Mesenchymal stem cell (in vitro differentiated cells and primary cell): ENCODE results near the gene NAP1L4.

ENCODE experiments used
- DNase-seq: peaks from one replicate; pipeline ENCODE4 v3.0.0-alpha.2; 2013
- H2AFZ ChIP-seq: one replicate; pipeline ENCODE4 v1.6.1; 2013; ENCODE audit warnings: low read depth, mild to moderate bottlenecking, control low read depth, inconsistent platforms, low read length, moderate library complexity
- H2AK5ac ChIP-seq: 2 replicates; pipeline ENCODE4 v1.6.1; 2013; ENCODE audit warnings: low read length, moderate library complexity, mild to moderate bottlenecking, inconsistent platforms; ENCODE audit not compliant: severe bottlenecking
- H2BK120ac ChIP-seq: one replicate; pipeline ENCODE4 v1.6.1; 2013; ENCODE audit warnings: low read depth, mild to moderate bottlenecking, inconsistent platforms, low read length, moderate library complexity
- H2BK12ac ChIP-seq, 2 experiments: one replicate each; pipeline ENCODE4 v1.6.1; 2013; ENCODE audit warnings: inconsistent platforms in 2 of 2, low read length in 2 of 2, mild to moderate bottlenecking in 2 of 2, moderate library complexity in 2 of 2, control low read depth in 1 of 2
- H2BK15ac ChIP-seq: one replicate; pipeline ENCODE4 v1.6.1; 2013; ENCODE audit warnings: mild to moderate bottlenecking, low read depth, inconsistent platforms; ENCODE audit not compliant: poor library complexity, severe bottlenecking
- H2BK5ac ChIP-seq: 2 replicates; pipeline ENCODE4 v1.6.1; 2013; ENCODE audit warnings: low read depth, mild to moderate bottlenecking, low read length, control low read depth, inconsistent platforms; ENCODE audit not compliant: poor library complexity, severe bottlenecking
- H3K14ac ChIP-seq, 2 experiments: one replicate each; pipeline ENCODE4 v1.6.1; 2013; ENCODE audit warnings: inconsistent platforms in 2 of 2, low read length in 2 of 2, control low read depth in 1 of 2, mild to moderate bottlenecking in 1 of 2, moderate library complexity in 1 of 2
- H3K18ac ChIP-seq, 2 experiments: one replicate each; pipeline ENCODE4 v1.6.1; 2013; ENCODE audit warnings: inconsistent platforms in 2 of 2, low read length in 2 of 2, control low read depth in 1 of 2, low read depth in 1 of 2, mild to moderate bottlenecking in 1 of 2
- H3K23ac ChIP-seq, 2 experiments: one replicate each; pipeline ENCODE4 v1.6.1; 2013; ENCODE audit warnings: inconsistent platforms in 2 of 2, low read length in 2 of 2, mild to moderate bottlenecking in 2 of 2, moderate library complexity in 2 of 2, control low read depth in 1 of 2
- H3K27ac ChIP-seq: 2 replicates; pipeline ENCODE4 v1.5.1; 2013; ENCODE audit warnings: mild to moderate bottlenecking, moderate library complexity, low read length, control low read depth, inconsistent platforms; ENCODE audit not compliant: poor library complexity, severe bottlenecking
- H3K27me3 ChIP-seq, 2 experiments: 2 replicates each; pipeline versions ENCODE4 v1.6.1 to v1.7.0; 2013; ENCODE audit warnings: low read length in 2 of 2, mild to moderate bottlenecking in 2 of 2, moderate library complexity in 2 of 2, control low read depth in 1 of 2, inconsistent platforms in 1 of 2; ENCODE audit not compliant: control insufficient read depth in 1 of 2, insufficient read depth in 1 of 2
- H3K36me3 ChIP-seq, 2 experiments: 2 replicates each; pipeline versions ENCODE4 v1.6.1 to v1.7.0; 2013; ENCODE audit warnings: low read length in 2 of 2, control low read depth in 1 of 2, inconsistent platforms in 1 of 2, low read depth in 1 of 2, mild to moderate bottlenecking in 1 of 2; ENCODE audit not compliant: insufficient read depth in 2 of 2, control insufficient read depth in 1 of 2
- H3K4ac ChIP-seq, 2 experiments: one replicate each; pipeline ENCODE4 v1.6.1; 2013; ENCODE audit warnings: inconsistent platforms in 2 of 2, low read length in 2 of 2, mild to moderate bottlenecking in 2 of 2, moderate library complexity in 2 of 2, control low read depth in 1 of 2, low read depth in 1 of 2
- H3K4me1 ChIP-seq: 2 replicates; pipeline ENCODE4 v1.6.1; 2013; ENCODE audit warnings: low read depth, low read length, control low read depth; ENCODE audit not compliant: control insufficient read depth, insufficient read depth
- H3K4me2 ChIP-seq: 2 replicates; pipeline ENCODE4 v1.6.1; 2013; ENCODE audit warnings: low read length, mild to moderate bottlenecking, inconsistent platforms; ENCODE audit not compliant: poor library complexity, severe bottlenecking
- H3K4me3 ChIP-seq, 2 experiments: 2 replicates each; pipeline versions ENCODE4 v1.5.1 to v1.7.0; 2013; ENCODE audit warnings: low read length in 2 of 2, mild to moderate bottlenecking in 2 of 2, control low read depth in 1 of 2, low read depth in 1 of 2; ENCODE audit not compliant: insufficient read depth in 1 of 2
- H3K79me1 ChIP-seq: replicated peaks from 2 replicates; pipeline ENCODE4 v1.6.1; 2013; ENCODE audit warnings: mild to moderate bottlenecking, control low read depth, low read length, inconsistent platforms; ENCODE audit not compliant: poor library complexity, severe bottlenecking
- H3K9ac ChIP-seq: 2 replicates; pipeline ENCODE4 v1.7.0; 2013; ENCODE audit warnings: mild to moderate bottlenecking, low read length, moderate library complexity
- H3K9me3 ChIP-seq: 2 replicates; pipeline ENCODE4 v1.7.0; 2013; ENCODE audit warnings: mild to moderate bottlenecking, low read length; ENCODE audit not compliant: control insufficient read depth
- H4K8ac ChIP-seq: one replicate; pipeline ENCODE4 v1.6.1; 2013; ENCODE audit warnings: inconsistent platforms, mild to moderate bottlenecking, low read length, moderate library complexity
- H4K91ac ChIP-seq: one replicate; pipeline ENCODE4 v1.6.1; 2013; ENCODE audit warnings: mild to moderate bottlenecking, low read length, inconsistent platforms
- WGBS: methylation state at CpG from one replicate; pipeline ENCODE4 v1.1.7; 2013; ENCODE audit warnings: mixed read lengths; 5-methylcytosine and 5-hydroxymethylcytosine counted together

Gene NAP1L4

DNA sequence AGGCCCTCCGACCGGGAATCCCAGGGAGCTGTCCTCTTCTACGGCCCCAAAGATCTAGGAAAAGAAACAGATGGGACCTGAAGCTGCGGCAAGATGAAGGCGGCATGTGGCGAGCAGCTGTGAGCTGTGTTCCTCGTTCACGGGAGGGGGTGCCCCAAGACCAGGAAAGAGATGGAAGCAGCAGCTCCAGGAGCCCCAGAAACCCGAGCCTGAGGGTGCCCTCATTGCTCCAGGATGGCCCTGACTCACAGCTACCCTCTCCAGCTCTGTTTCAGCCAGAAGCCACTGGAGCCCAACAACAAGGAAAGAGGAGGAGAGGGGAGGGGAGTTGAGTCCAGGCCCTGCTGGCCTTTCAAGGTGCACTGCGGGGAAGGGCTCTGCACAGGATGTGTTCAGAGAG lies 23.7 kb upstream of the NAP1L4 start:
- Histone ChIP-seq H2BK15ac (no peak overlapping the region), H3K27me3 (no peaks in the 10 kb centered on the region), H3K4me2 (no peak overlapping the region), H4K91ac (no peak overlapping the region), H2AFZ (no peak overlapping the region), H3K23ac (no peak overlapping the region), H4K8ac (no peak overlapping the region), H3K18ac (no peak overlapping the region), H3K79me1 (peaks cover 20% of the 10 kb centered on the region), H3K9me3 (no peaks in the 10 kb centered on the region), H3K4ac (no peak overlapping the region), H3K14ac (no peak overlapping the region), H3K4me3 (no peak overlapping the region), H3K27ac (no peak overlapping the region), H3K9ac (no peak overlapping the region), H2AK5ac (no peak overlapping the region), H2BK5ac (no peak overlapping the region), H2BK12ac (no peak overlapping the region), H3K36me3 (peaks cover 83 to 92% of the 10 kb centered on the region in 2 experiments), H3K4me1 (peaks cover 14% of the 10 kb centered on the region), H2BK120ac (no peak overlapping the region)
- WGBS: 95% methylated on average over 9 of the region's 10 CpGs
- DNase-seq: no peak

DNA sequence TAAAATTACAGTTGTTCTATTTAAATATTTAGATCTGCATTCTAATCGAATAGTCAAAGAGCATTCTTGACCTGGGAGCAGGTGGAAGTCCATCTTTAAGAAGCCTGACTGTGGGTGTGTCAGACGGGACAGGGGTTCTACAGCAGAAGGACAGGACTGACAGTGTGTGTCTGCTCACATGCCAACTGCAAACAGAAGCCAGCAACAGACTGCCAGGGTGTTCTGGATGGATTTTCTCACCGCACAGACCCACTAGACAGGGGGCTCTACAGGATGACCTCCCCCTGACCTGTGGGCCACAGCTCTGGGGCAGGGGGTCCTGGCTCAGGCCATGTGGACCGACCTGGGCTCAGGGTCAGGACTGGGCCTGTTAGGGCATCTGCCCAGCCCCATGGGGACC lies 22.8 kb upstream of the NAP1L4 start:
- Histone ChIP-seq H3K79me1 (peaks cover 11% of the 10 kb centered on the region), H2AFZ (no peak overlapping the region), H2BK120ac (no peak overlapping the region), H2BK12ac (no peak overlapping the region), H3K4me1 (peaks cover 16% of the 10 kb centered on the region), H3K4ac (no peak overlapping the region), H3K18ac (no peak overlapping the region), H3K23ac (no peak overlapping the region), H2AK5ac (no peak overlapping the region), H3K4me2 (no peak overlapping the region), H3K9ac (no peak overlapping the region), H3K4me3 (no peak overlapping the region), H3K14ac (no peak overlapping the region), H4K91ac (no peak overlapping the region), H4K8ac (no peak overlapping the region), H3K27me3 (no peaks in the 10 kb centered on the region), H3K9me3 (no peaks in the 10 kb centered on the region), H2BK15ac (no peak overlapping the region), H3K36me3 (peaks cover 84 to 92% of the 10 kb centered on the region in 2 experiments), H3K27ac (no peak overlapping the region), H2BK5ac (no peak overlapping the region)
- 99% methylated on average over 4 of the region's 4 CpGs for WGBS
- no peak for DNase-seq

DNA sequence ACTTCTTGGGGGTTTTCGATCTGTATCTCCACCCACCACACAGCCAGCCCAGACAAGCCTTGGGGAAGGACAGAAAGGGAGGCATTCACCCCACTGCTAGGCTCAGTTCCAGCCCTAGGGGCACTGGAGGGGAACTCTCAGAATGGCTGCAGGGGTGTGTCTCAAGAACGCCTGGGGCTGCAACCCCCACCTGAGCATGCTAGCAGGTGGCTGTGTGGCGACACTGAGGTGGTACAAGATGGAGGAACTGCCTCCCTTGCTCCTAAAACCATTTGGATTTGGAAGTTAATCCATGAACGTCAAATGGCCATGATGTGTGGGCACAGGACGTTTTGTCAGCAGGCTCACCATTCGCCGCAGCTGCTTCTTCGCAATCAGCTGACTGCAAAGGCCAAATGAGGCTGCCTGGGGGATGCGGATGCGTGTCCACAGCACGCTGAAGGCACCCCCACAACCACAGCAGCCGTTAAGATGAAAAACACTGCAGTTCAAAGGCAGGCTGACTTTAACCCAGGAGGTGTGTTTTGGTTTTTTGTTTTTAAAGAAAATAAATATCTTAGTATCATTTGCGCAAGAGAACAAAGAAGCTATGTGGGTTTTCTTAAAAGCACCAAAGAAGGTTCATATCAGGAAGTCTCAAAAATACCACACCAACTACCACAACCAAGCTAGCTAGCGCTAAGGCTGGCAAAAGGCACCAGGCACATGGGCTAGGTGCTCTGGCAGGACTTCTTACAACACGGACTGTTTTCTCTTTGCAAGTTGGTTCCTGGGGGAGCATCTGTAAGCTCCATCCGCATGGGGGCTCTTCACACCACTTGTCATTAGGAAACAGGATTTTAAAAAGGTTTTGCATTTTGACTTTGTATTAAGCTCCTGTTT lies 22.2 kb upstream of the NAP1L4 start:
- Histone ChIP-seq H3K9me3 (no peaks in the 10 kb centered on the region), H2BK120ac (no peak overlapping the region), H3K36me3 (peaks cover 84 to 92% of the 10 kb centered on the region in 2 experiments), H3K4me1 (peaks cover 16% of the 10 kb centered on the region), H3K14ac (no peak overlapping the region), H3K4me3 (no peak overlapping the region), H2BK12ac (no peak overlapping the region), H4K91ac (no peak overlapping the region), H3K27ac (no peak overlapping the region), H2BK5ac (no peak overlapping the region), H2AK5ac (no peak overlapping the region), H3K4me2 (no peak overlapping the region), H3K79me1 (peaks cover 7% of the 10 kb centered on the region), H3K23ac (no peak overlapping the region), H3K18ac (no peak overlapping the region), H3K9ac (no peak overlapping the region), H2BK15ac (no peak overlapping the region), H2AFZ (no peak overlapping the region), H3K27me3 (no peaks in the 10 kb centered on the region), H3K4ac (no peak overlapping the region), H4K8ac (no peak overlapping the region)
- DNase-seq: no peak
- WGBS: 97% methylated on average over 15 of the region's 16 CpGs

DNA sequence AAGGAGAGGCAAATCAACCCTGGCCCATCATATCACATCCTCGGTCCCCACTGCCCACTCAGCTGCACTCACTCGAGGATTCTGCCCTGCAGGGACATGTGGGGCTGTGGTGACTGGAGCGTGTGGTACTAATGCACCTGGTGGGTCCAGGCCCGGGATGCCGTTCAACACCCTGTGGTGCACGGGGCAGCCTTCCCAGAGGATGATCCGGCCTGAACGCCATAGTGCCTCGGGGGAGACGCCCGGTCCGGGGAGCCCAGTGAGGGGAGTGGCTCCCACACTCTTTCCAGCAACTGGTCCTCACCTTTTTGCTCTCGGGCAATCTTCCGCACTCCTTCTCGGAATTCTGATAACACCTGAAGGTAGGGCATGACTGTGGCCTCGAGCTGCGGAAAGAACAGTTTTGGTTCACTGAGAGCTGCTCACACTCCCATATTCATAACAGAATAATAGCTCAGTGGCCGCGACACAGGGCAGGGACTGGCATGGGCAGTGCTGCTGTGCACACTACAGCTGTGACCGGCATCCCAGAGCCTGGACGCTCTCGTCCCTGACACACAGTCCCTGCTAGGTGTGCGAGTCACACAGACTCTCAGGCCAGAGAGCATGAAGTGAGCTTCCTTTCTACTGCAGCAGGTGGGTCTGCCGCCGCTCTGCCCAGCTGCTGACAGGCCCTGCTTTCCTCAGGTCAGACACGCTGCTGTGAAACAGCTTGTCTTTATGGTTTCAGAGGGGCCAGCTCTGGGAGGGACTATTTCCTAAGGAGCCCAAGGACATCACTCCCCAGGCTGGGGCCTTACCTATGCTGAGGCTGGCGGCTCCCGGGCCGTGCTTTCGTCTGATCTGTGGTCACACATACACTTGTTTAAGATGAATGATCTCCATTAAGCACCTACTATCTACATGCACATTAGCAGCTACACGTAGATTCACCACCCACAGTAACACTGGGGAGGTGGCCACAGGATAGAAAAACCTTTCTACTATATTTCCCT lies 20.1 kb upstream of the NAP1L4 start:
- Histone ChIP-seq H3K27ac (no peak overlapping the region), H3K23ac (no peak overlapping the region), H3K4ac (no peak overlapping the region), H2AFZ (no peak overlapping the region), H3K9ac (no peak overlapping the region), H2BK120ac (no peak overlapping the region), H4K91ac (no peak overlapping the region), H2BK5ac (no peak overlapping the region), H3K4me3 (no peak overlapping the region), H4K8ac (no peak overlapping the region), H3K4me2 (no peak overlapping the region), H2BK12ac (no peak overlapping the region), H3K18ac (no peak overlapping the region), H2AK5ac (no peak overlapping the region), H3K9me3 (no peaks in the 10 kb centered on the region), H3K4me1 (peaks cover 18% of the 10 kb centered on the region), H3K36me3 (peaks cover 87 to 91% of the 10 kb centered on the region in 2 experiments), H2BK15ac (no peak overlapping the region), H3K79me1 (peaks cover 9% of the 10 kb centered on the region), H3K27me3 (no peaks in the 10 kb centered on the region), H3K14ac (no peak overlapping the region)
- WGBS: 96% methylated on average over 31 of the region's 31 CpGs
- no peak for DNase-seq
